GM21528 (cell line): ENCODE measurements around the gene PRSS16.
"Not testable (repeated sequence)": the region's sequence is repeated elsewhere in the genome, so short reads cannot be mapped to it uniquely, and the experiment has no call there.

Experiments
- ATAC-seq: cut with Tn5 transposase; IDR thresholded peaks from one replicate; pipeline ENCODE4 v1.9.1; 2021; ENCODE audit warnings: mild to moderate bottlenecking, moderate library complexity; ENCODE audit not compliant: unreplicated experiment, low FRiP score

The PRSS16 gene

GRCh38 chr6:27241443-27241842 lies 6.1 kb upstream of the PRSS16 start:
- no peak for ATAC-seq

GRCh38 chr6:27242589-27243265 lies 4.8 kb upstream of the PRSS16 start:
- ATAC-seq: no peak

GRCh38 chr6:27248783-27249182 lies 1.3 kb downstream of the PRSS16 start:
- no peak for ATAC-seq

GRCh38 chr6:27250277-27251111 lies 3.0 kb downstream of the PRSS16 start:
- no peak for ATAC-seq

GRCh38 chr6:27251112-27251605 lies 3.7 kb downstream of the PRSS16 start:
- peak; percentile 76 for ATAC-seq

GRCh38 chr6:27251606-27252251 lies 4.2 kb downstream of the PRSS16 start:
- peak; percentile 78 for ATAC-seq

- no peak for ATAC-seq
Observed at GRCh38 chr6:27254566-27254965, 7.1 kb downstream of the PRSS16 start.

- no peak for ATAC-seq
Observed at GRCh38 chr6:27255866-27256265, 8.4 kb downstream of the PRSS16 start.

- no peak for ATAC-seq
Observed at GRCh38 chr6:27260369-27260768, 12.9 kb downstream of the PRSS16 start.

GRCh38 chr6:27260836-27261375 lies 13.4 kb downstream of the PRSS16 start:
- ATAC-seq: no peak

GRCh38 chr6:27263886-27264285 lies 16.4 kb downstream of the PRSS16 start:
- no peak for ATAC-seq

- not testable (repeated sequence) for ATAC-seq
Observed at GRCh38 chr6:27267003-27267402, 19.5 kb downstream of the PRSS16 start.

GRCh38 chr6:27267857-27268434 lies 20.4 kb downstream of the PRSS16 start:
- no peak for ATAC-seq

- ATAC-seq: no peak
Observed at GRCh38 chr6:27268803-27269202, 21.3 kb downstream of the PRSS16 start.

GRCh38 chr6:27273783-27274182 lies 26.3 kb downstream of the PRSS16 start:
- no peak for ATAC-seq

GRCh38 chr6:27275025-27275956 lies 27.8 kb downstream of the PRSS16 start:
- ATAC-seq: no peak

GRCh38 chr6:27279513-27280063 lies 32.1 kb downstream of the PRSS16 start:
- ATAC-seq: no peak

- ATAC-seq: no peak
Observed at GRCh38 chr6:27280064-27280539, 32.6 kb downstream of the PRSS16 start.

GRCh38 chr6:27280540-27281000 lies 33.1 kb downstream of the PRSS16 start:
- no peak for ATAC-seq
